Esophagus muscularis mucosa (tissue), 4 donors: ENCODE measurements around the gene WFDC8.

Source experiments
- CTCF ChIP-seq, 3 experiments: fragments of 200-600 bp in 2 of 3; fragments of 450-650 bp in 1 of 3; sonication (generic) in 2 of 3; IDR thresholded peaks; one replicate each; pipeline ENCODE4 v1.5.1; 2017 to 2019; ENCODE audit warnings: antibody characterized with exemption in 3 of 3, mild to moderate bottlenecking in 2 of 3, moderate library complexity in 1 of 3
- EP300 ChIP-seq: sonication (generic); formaldehyde crosslinking; IDR thresholded peaks from one replicate; pipeline ENCODE4 v1.6.1; 2017; ENCODE audit warnings: antibody characterized with exemption
- POLR2A ChIP-seq: fragments of 450-650 bp; IDR thresholded peaks from one replicate; pipeline ENCODE4 v1.6.1; 2017; ENCODE audit warnings: antibody characterized with exemption, moderate library complexity, mild to moderate bottlenecking, low read depth

GRCh38 chr20:45503403-45503802, 75.7 kb downstream of the WFDC8 start:
- no peak for TF ChIP-seq EP300
- no peak for TF ChIP-seq CTCF (IDR thresholded peaks at IDR 0.05)
- no peak for TF ChIP-seq POLR2A
